HG02840 (cell line): ENCODE results near the gene ITGB3.

Experiments
- ATAC-seq: cut with Tn5 transposase; IDR thresholded peaks from one replicate; pipeline ENCODE4 v1.9.1; 2021; ENCODE audit warnings: mild to moderate bottlenecking, moderate library complexity, moderate number of reproducible peaks; ENCODE audit not compliant: unreplicated experiment, low FRiP score

ITGB3 gene

GRCh38 chr17:47274319-47275069, 20.9 kb downstream of the ITGB3 start:
- no peak for ATAC-seq

- no peak for ATAC-seq
These were observed 21.8 kb downstream of the ITGB3 start for GRCh38 chr17:47275245-47275984.

GRCh38 chr17:47276444-47276843, 22.8 kb downstream of the ITGB3 start:
- no peak for ATAC-seq

GRCh38 chr17:47276868-47277267, 23.2 kb downstream of the ITGB3 start:
- ATAC-seq: no peak

GRCh38 chr17:47277921-47278320, 24.3 kb downstream of the ITGB3 start:
- ATAC-seq: no peak

- no peak for ATAC-seq
These were observed 24.9 kb downstream of the ITGB3 start for GRCh38 chr17:47278561-47278960.

- peak; percentile 65 for ATAC-seq
These were observed 25.6 kb downstream of the ITGB3 start for GRCh38 chr17:47279062-47279801.

GRCh38 chr17:47280072-47280811, 26.6 kb downstream of the ITGB3 start:
- ATAC-seq: no peak

- ATAC-seq: no peak
These were observed 27.6 kb downstream of the ITGB3 start for GRCh38 chr17:47281216-47281615.

- ATAC-seq: no peak
These were observed 31.4 kb downstream of the ITGB3 start for GRCh38 chr17:47285003-47285402.

GRCh38 chr17:47286198-47286914, 32.7 kb downstream of the ITGB3 start:
- peak; percentile 55 for ATAC-seq

- no peak for ATAC-seq
These were observed 33.4 kb downstream of the ITGB3 start for GRCh38 chr17:47287068-47287467.

- no peak for ATAC-seq
These were observed 34.0 kb downstream of the ITGB3 start for GRCh38 chr17:47287639-47288038.

GRCh38 chr17:47288531-47289116, 35.0 kb downstream of the ITGB3 start:
- ATAC-seq: no peak

- no peak for ATAC-seq
These were observed 35.7 kb downstream of the ITGB3 start for GRCh38 chr17:47289302-47289701.

GRCh38 chr17:47290870-47291241, 37.2 kb downstream of the ITGB3 start:
- ATAC-seq: no peak

GRCh38 chr17:47291242-47291873, 37.7 kb downstream of the ITGB3 start:
- ATAC-seq: no peak

GRCh38 chr17:47292206-47292605, 38.6 kb downstream of the ITGB3 start:
- no peak for ATAC-seq
